Activated T-helper 2 cell treated with anti-CD3 and anti-CD28 coated beads, Interferon-gamma antibody, Interleukin-2, Interleukin-4, amounts not matched to agents 10 μg/mL and 5 μg/mL and 100 μg/mL, durations not matched to agents 14 hours and 24 hours and 36 hours (primary cell): Measurements from ENCODE around the gene ARSB. TPM values are rescaled to one million over a fixed set of nuclear protein-coding genes. Genes with fewer than 3 reads are reported as not detected.

Source experiments
- DNase-seq: peaks from one replicate; pipeline ENCODE4 v3.0.0; 2021; ENCODE audit warnings: low spot score
- H3K27ac Mint-ChIP-seq: one replicate; pipeline ENCODE4 v1.8.0; 2021; ENCODE audit warnings: mixed read lengths
- H3K27me3 Mint-ChIP-seq: one replicate; pipeline ENCODE4 v1.8.0; 2021; ENCODE audit warnings: low read depth, mixed read lengths
- H3K36me3 Mint-ChIP-seq: one replicate; pipeline ENCODE4 v1.8.0; 2021; ENCODE audit warnings: low read depth, mixed read lengths
- H3K4me1 Mint-ChIP-seq: one replicate; pipeline ENCODE4 v1.8.0; 2021; ENCODE audit warnings: low read depth, mixed read lengths
- H3K4me3 Mint-ChIP-seq: one replicate; pipeline ENCODE4 v1.8.0; 2021; ENCODE audit warnings: low read depth, mild to moderate bottlenecking, moderate library complexity, mixed read lengths
- H3K9me3 Mint-ChIP-seq: one replicate; pipeline ENCODE4 v1.8.0; 2021; ENCODE audit warnings: mixed read lengths
- intact Hi-C: fragments of 100-400 bp; cut with micrococcal nuclease; formaldehyde crosslinking; loops from one replicate; pipeline ENCODE4 v1.15.1; 2023
- total RNA-seq: library from RNA; stranded (reverse); gene quantifications from 2 replicates; pipeline ENCODE4 v1.2.3, GENCODE V29; 2022

The ARSB gene
- total RNA-seq, 1 donor from 2014 or later: 19.6 TPM

- H3K27ac Mint-ChIP-seq: no peak overlapping the region
- no peaks in the 10 kb centered on the region for H3K36me3 Mint-ChIP-seq
- H3K9me3 Mint-ChIP-seq: no peaks in the 10 kb centered on the region
- H3K4me3 Mint-ChIP-seq: no peak overlapping the region
- no peaks in the 10 kb centered on the region for H3K27me3 Mint-ChIP-seq
- intact Hi-C loops: no loop called here
- no peaks in the 10 kb centered on the region for H3K4me1 Mint-ChIP-seq
- DNase-seq: no peak
Observed at GRCh38 chr5:78829811-78830527, 155.1 kb downstream of the ARSB start.

DNA sequence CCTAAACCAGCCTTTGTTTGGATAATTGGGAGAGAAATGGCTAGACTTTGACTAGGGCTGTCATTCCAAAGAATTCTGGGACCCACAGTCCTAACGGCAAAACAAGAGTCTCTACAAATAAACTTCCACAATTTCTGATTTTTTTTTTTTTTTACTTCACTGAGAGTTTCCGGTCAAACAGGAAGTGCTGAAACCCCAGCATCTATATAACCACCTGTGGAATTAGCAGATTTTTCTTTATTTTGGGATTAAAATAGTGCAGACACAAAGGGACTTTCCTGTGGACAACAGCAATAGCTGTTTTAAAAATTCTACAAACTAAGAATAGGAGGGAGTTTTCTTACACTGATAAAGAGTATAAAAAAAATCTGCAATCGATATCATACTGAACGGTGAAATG, 157.4 kb downstream of the ARSB start:
- Mint-ChIP-seq H3K4me3 (no peak overlapping the region), H3K36me3 (no peaks in the 10 kb centered on the region), H3K4me1 (no peaks in the 10 kb centered on the region), H3K27me3 (no peaks in the 10 kb centered on the region), H3K9me3 (no peaks in the 10 kb centered on the region), H3K27ac (no peak overlapping the region)
- DNase-seq: no peak
- intact Hi-C loops: no loop called here

GRCh38 chr5:78824831-78825281, 160.3 kb downstream of the ARSB start:
- Mint-ChIP-seq H3K27ac (no peak overlapping the region), H3K4me3 (no peak overlapping the region), H3K27me3 (no peaks in the 10 kb centered on the region), H3K4me1 (no peaks in the 10 kb centered on the region), H3K9me3 (no peaks in the 10 kb centered on the region), H3K36me3 (no peaks in the 10 kb centered on the region)
- no peak for DNase-seq
- intact Hi-C loops: no loop called here

- no peaks in the 10 kb centered on the region for H3K36me3 Mint-ChIP-seq
- H3K27me3 Mint-ChIP-seq: no peaks in the 10 kb centered on the region
- no peak overlapping the region for H3K27ac Mint-ChIP-seq
- intact Hi-C loops: no loop called here
- H3K4me3 Mint-ChIP-seq: no peak overlapping the region
- no peak for DNase-seq
- no peaks in the 10 kb centered on the region for H3K4me1 Mint-ChIP-seq
- H3K9me3 Mint-ChIP-seq: no peaks in the 10 kb centered on the region
Observed at GRCh38 chr5:78823196-78823595, 161.9 kb downstream of the ARSB start.

GRCh38 chr5:78821536-78822021, 163.5 kb downstream of the ARSB start:
- intact Hi-C loops: no loop called here
- no peaks in the 10 kb centered on the region for H3K36me3 Mint-ChIP-seq
- no peak for DNase-seq

DNA sequence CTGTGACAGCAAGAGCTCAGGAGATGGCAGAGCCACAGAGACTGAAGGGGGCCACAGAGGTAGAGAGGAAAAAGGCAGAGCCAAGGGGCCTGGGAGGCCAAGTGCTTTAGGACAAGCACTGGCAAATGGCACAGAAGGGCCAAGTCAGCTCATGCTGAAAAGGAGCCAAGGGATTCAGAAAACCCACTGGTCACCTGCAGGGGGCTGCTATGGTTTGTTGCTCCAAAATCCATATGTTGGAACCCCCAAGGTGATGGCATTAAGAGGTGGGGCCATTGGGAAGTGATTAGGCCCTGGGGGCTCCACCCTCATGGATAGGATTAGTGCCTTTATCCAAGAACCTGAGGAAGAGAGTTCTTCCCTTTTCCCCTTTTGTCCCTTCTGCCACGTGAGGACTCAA, 165.4 kb downstream of the ARSB start:
- Mint-ChIP-seq H3K27ac (no peak overlapping the region), H3K9me3 (no peaks in the 10 kb centered on the region), H3K27me3 (no peaks in the 10 kb centered on the region), H3K4me3 (no peak overlapping the region), H3K4me1 (no peaks in the 10 kb centered on the region), H3K36me3 (no peaks in the 10 kb centered on the region)
- intact Hi-C loops: no loop called here
- DNase-seq: no peak

More at GRCh38 chr5:78821536-78822021, 163.5 kb downstream of the ARSB start:
- no peaks in the 10 kb centered on the region for H3K27me3 Mint-ChIP-seq
- H3K9me3 Mint-ChIP-seq: no peaks in the 10 kb centered on the region
- H3K27ac Mint-ChIP-seq: no peak overlapping the region
- no peak overlapping the region for H3K4me3 Mint-ChIP-seq
- no peaks in the 10 kb centered on the region for H3K4me1 Mint-ChIP-seq

DNA sequence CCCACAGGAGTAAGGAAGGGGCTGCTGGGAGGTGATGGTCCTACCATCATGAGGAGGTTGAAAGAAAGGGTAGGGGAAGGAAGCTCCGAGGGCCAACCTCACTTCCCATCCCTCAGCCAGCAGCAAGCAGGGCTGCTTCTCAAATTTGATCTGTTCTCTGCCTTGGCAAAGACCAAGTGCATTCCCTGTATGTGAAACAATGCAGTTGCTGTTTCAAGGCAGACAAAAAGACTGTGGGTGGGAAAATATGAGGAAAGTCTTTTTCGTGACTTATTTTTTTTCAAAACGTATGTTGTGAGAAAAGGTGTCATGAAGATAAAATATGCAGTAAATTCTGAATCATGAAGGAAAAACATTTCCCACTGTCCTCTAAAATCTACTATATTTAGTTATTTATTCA, 165.9 kb downstream of the ARSB start:
- H3K4me1 Mint-ChIP-seq: no peaks in the 10 kb centered on the region
- no peaks in the 10 kb centered on the region for H3K27me3 Mint-ChIP-seq
- H3K27ac Mint-ChIP-seq: no peak overlapping the region
- intact Hi-C loops: no loop called here
- no peak overlapping the region for H3K4me3 Mint-ChIP-seq
- DNase-seq: no peak
- H3K36me3 Mint-ChIP-seq: no peaks in the 10 kb centered on the region
- no peaks in the 10 kb centered on the region for H3K9me3 Mint-ChIP-seq

- Mint-ChIP-seq H3K36me3 (no peaks in the 10 kb centered on the region), H3K4me1 (no peaks in the 10 kb centered on the region), H3K9me3 (no peaks in the 10 kb centered on the region), H3K27ac (no peak overlapping the region), H3K27me3 (no peaks in the 10 kb centered on the region), H3K4me3 (no peak overlapping the region)
- DNase-seq: no peak
- intact Hi-C loops: no loop called here
Observed at GRCh38 chr5:78816143-78816765, 168.9 kb downstream of the ARSB start.

GRCh38 chr5:78813906-78814530, 171.1 kb downstream of the ARSB start:
- Mint-ChIP-seq H3K36me3 (no peaks in the 10 kb centered on the region), H3K27ac (no peak overlapping the region), H3K4me1 (no peaks in the 10 kb centered on the region), H3K27me3 (no peaks in the 10 kb centered on the region), H3K9me3 (no peaks in the 10 kb centered on the region), H3K4me3 (no peak overlapping the region)
- intact Hi-C loops: no loop called here
- no peak for DNase-seq

- no peak overlapping the region for H3K4me3 Mint-ChIP-seq
- H3K27ac Mint-ChIP-seq: no peak overlapping the region
- H3K36me3 Mint-ChIP-seq: no peaks in the 10 kb centered on the region
- no peaks in the 10 kb centered on the region for H3K9me3 Mint-ChIP-seq
- no peaks in the 10 kb centered on the region for H3K27me3 Mint-ChIP-seq
- no peak for DNase-seq
- H3K4me1 Mint-ChIP-seq: no peaks in the 10 kb centered on the region
- intact Hi-C loops: no loop called here
Observed at GRCh38 chr5:78813286-78813685, 171.8 kb downstream of the ARSB start.

GRCh38 chr5:78811866-78812265, 173.2 kb downstream of the ARSB start:
- H3K4me1 Mint-ChIP-seq: no peaks in the 10 kb centered on the region
- H3K36me3 Mint-ChIP-seq: no peaks in the 10 kb centered on the region
- no peaks in the 10 kb centered on the region for H3K27me3 Mint-ChIP-seq
- H3K4me3 Mint-ChIP-seq: no peak overlapping the region
- intact Hi-C loops: no loop called here
- no peaks in the 10 kb centered on the region for H3K9me3 Mint-ChIP-seq
- H3K27ac Mint-ChIP-seq: no peak overlapping the region
- no peak for DNase-seq

DNA sequence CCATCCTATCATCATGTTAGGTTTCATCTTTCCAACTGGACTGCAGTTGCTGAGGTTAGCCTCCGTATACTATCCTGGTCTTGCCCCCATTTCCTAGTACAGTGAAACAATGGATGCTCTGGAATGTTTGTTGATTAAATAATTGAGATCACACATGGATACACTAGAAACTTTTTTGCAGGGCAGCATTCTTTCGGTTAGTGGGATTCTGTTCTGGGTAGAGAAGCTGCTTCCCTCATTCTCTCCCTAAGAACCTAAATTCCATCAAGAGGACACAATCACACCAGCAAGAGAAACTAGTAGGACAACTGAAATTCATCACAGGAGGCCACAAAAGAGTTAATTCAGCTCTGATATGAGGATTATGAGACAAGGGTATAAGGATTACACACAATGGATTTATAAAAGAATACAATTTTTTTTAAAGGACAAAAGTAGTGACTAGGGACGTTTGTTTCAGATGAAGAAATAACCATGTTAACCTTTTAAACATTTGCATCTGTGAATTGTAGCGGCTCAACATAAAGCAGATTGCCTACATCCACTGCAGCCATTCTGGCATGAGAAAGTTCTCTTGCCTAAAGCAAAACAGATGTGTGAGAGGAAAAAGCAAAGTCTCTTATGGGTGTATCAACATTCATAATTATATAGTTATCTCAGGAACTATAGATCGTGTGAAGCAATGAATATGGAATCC, 173.8 kb downstream of the ARSB start:
- Mint-ChIP-seq H3K4me1 (no peaks in the 10 kb centered on the region), H3K27ac (no peak overlapping the region), H3K4me3 (no peak overlapping the region), H3K9me3 (no peaks in the 10 kb centered on the region), H3K27me3 (no peaks in the 10 kb centered on the region), H3K36me3 (no peaks in the 10 kb centered on the region)
- intact Hi-C loops: no loop called here
- no peak for DNase-seq
